OCI-M2 (cell line): ENCODE results near the gene CAPN7.

Source experiments
- DNase-seq: peaks from one replicate; lab custom pipeline; 2025; ENCODE audit not compliant: unreplicated experiment; lab: John Stamatoyannopoulos, UW

CAPN7 gene

GRCh38 chr3:15243822-15244482 lies 37.9 kb downstream of the CAPN7 start:
- DNase-seq = no peak

- DNase-seq = no peak
These were observed 40.1 kb downstream of the CAPN7 start for GRCh38 chr3:15246186-15246585.

GRCh38 chr3:15253023-15253697 lies 47.1 kb downstream of the CAPN7 start:
- no peak for DNase-seq

- no peak for DNase-seq
These were observed 49.2 kb downstream of the CAPN7 start for GRCh38 chr3:15255215-15255614.

GRCh38 chr3:15256861-15257341 lies 50.9 kb downstream of the CAPN7 start:
- no peak for DNase-seq

- no peak for DNase-seq
These were observed 52.7 kb downstream of the CAPN7 start for GRCh38 chr3:15258720-15259119.

GRCh38 chr3:15260531-15260930 lies 54.5 kb downstream of the CAPN7 start:
- no peak for DNase-seq

- DNase-seq = no peak
These were observed 55.2 kb downstream of the CAPN7 start for GRCh38 chr3:15261274-15261673.

- no peak for DNase-seq
These were observed 56.0 kb downstream of the CAPN7 start for GRCh38 chr3:15262021-15262420.

GRCh38 chr3:15263120-15263519 lies 57.1 kb downstream of the CAPN7 start:
- DNase-seq = no peak

- no peak for DNase-seq
These were observed 57.9 kb downstream of the CAPN7 start for GRCh38 chr3:15263926-15264325.

GRCh38 chr3:15264486-15264885 lies 58.4 kb downstream of the CAPN7 start:
- no peak for DNase-seq

GRCh38 chr3:15265655-15266509 lies 59.8 kb downstream of the CAPN7 start:
- no peak for DNase-seq

GRCh38 chr3:15266510-15267376 lies 60.7 kb downstream of the CAPN7 start:
- DNase-seq = no peak

- no peak for DNase-seq
These were observed 61.5 kb downstream of the CAPN7 start for GRCh38 chr3:15267502-15267901.

GRCh38 chr3:15268033-15268631 lies 62.1 kb downstream of the CAPN7 start:
- no peak for DNase-seq

GRCh38 chr3:15269091-15269989 lies 63.3 kb downstream of the CAPN7 start:
- no peak for DNase-seq

- no peak for DNase-seq
These were observed 65.0 kb downstream of the CAPN7 start for GRCh38 chr3:15271030-15271429.

- no peak for DNase-seq
These were observed 65.8 kb downstream of the CAPN7 start for GRCh38 chr3:15271785-15272381.
